SK-N-SH (cell line): ENCODE measurements around the gene PLBD2.

ENCODE experiments used
- CTCF ChIP-seq: fragments of 200-600 bp; sonication (generic); IDR thresholded peaks from 2 replicates; pipeline ENCODE4 v1.6.1; 2017; ENCODE audit warnings: antibody characterized with exemption, mild to moderate bottlenecking, moderate library complexity
- PBX3 ChIP-seq: IDR thresholded peaks from 2 replicates; pipeline ENCODE4; 2012
- POLR2AphosphoS5 ChIP-seq: IDR thresholded peaks from 2 replicates; pipeline ENCODE4 v1.6.1; 2012; ENCODE audit warnings: low read depth, low read length
- RCOR1 ChIP-seq: fragments of 150-350 bp; IDR thresholded peaks from 2 replicates; pipeline ENCODE4 v1.6.1; 2017; ENCODE audit warnings: antibody characterized with exemption, low read length
- SIN3A ChIP-seq: IDR thresholded peaks from 2 replicates; pipeline ENCODE4 v1.6.1; 2012; ENCODE audit warnings: low read depth, mild to moderate bottlenecking, low read length, moderate library complexity, borderline replicate concordance
- SMC3 ChIP-seq: IDR thresholded peaks from 2 replicates; pipeline ENCODE4 v1.6.1; 2012; ENCODE audit warnings: low read depth, low read length, improper control_type of control experiment
- YY1 ChIP-seq: IDR thresholded peaks from 2 replicates; pipeline ENCODE4 v1.4.0; 2012; ENCODE audit warnings: low read depth, mild to moderate bottlenecking

- TF ChIP-seq CTCF (no peak), YY1 (no peak), PBX3 (no peak), SIN3A (no peak), RCOR1 (no peak), SMC3 (no peak), POLR2AphosphoS5 (no peak)
Measured at GRCh38 chr12:113328368-113328889, 30.0 kb upstream of the PLBD2 start.
